ENCODE measurements around the gene COL13A1.

The COL13A1 gene

GRCh38 chr10:69845574-69846292, 44.0 kb downstream of the COL13A1 start:
- no peaks in the 10 kb centered on the region for H3K27me3 ChIP-seq (ENCODE audit: control insufficient read depth in 1 of 2, insufficient read depth in 2 of 2, low read length in 2 of 2)
- no peak overlapping the region for H3K27ac ChIP-seq (ENCODE audit: low read length)
- no peaks in the 10 kb centered on the region for H3K36me3 ChIP-seq (ENCODE audit: control insufficient read depth in 2 of 2, insufficient read depth in 2 of 2, low read length in 2 of 2)
- H3K4me3 ChIP-seq (ENCODE audit: low read length in 2 of 2): no peak overlapping the region
- no peaks in the 10 kb centered on the region for H3K9me3 ChIP-seq (ENCODE audit: control insufficient read depth in 2 of 2, low read length in 2 of 2)
- H3K9ac ChIP-seq (ENCODE audit: low read length in 2 of 2): no peak overlapping the region
- H3K4me1 ChIP-seq (ENCODE audit: control insufficient read depth, insufficient read depth, low read length): peaks cover 37% of the 10 kb centered on the region

GRCh38 chr10:69846293-69846921, 44.7 kb downstream of the COL13A1 start:
- H3K4me1 ChIP-seq (ENCODE audit: control insufficient read depth, insufficient read depth, low read length): peaks cover 40% of the 10 kb centered on the region
- no peak overlapping the region for H3K9ac ChIP-seq (ENCODE audit: low read length in 2 of 2)
- H3K36me3 ChIP-seq (ENCODE audit: control insufficient read depth in 2 of 2, insufficient read depth in 2 of 2, low read length in 2 of 2): no peaks in the 10 kb centered on the region
- no peaks in the 10 kb centered on the region for H3K9me3 ChIP-seq (ENCODE audit: control insufficient read depth in 2 of 2, low read length in 2 of 2)
- H3K27ac ChIP-seq (ENCODE audit: low read length): no peak overlapping the region
- H3K27me3 ChIP-seq (ENCODE audit: control insufficient read depth in 1 of 2, insufficient read depth in 2 of 2, low read length in 2 of 2): no peaks in the 10 kb centered on the region
- H3K4me3 ChIP-seq (ENCODE audit: low read length in 2 of 2): no peak overlapping the region

- Histone ChIP-seq H3K27me3 (ENCODE audit: control insufficient read depth in 1 of 2, insufficient read depth in 2 of 2, low read length in 2 of 2) (no peaks in the 10 kb centered on the region), H3K36me3 (ENCODE audit: control insufficient read depth in 2 of 2, insufficient read depth in 2 of 2, low read length in 2 of 2) (no peaks in the 10 kb centered on the region), H3K4me3 (ENCODE audit: low read length in 2 of 2) (no peak overlapping the region), H3K27ac (ENCODE audit: low read length) (no peak overlapping the region), H3K9ac (ENCODE audit: low read length in 2 of 2) (no peak overlapping the region), H3K9me3 (ENCODE audit: control insufficient read depth in 2 of 2, low read length in 2 of 2) (no peaks in the 10 kb centered on the region), H3K4me1 (ENCODE audit: control insufficient read depth, insufficient read depth, low read length) (peaks cover 35% of the 10 kb centered on the region)
Measured at GRCh38 chr10:69847458-69847857, 45.8 kb downstream of the COL13A1 start.

- no peak overlapping the region for H3K9ac ChIP-seq (ENCODE audit: low read length in 2 of 2)
- H3K27ac ChIP-seq (ENCODE audit: low read length): no peak overlapping the region
- no peaks in the 10 kb centered on the region for H3K27me3 ChIP-seq (ENCODE audit: control insufficient read depth in 1 of 2, insufficient read depth in 2 of 2, low read length in 2 of 2)
- H3K36me3 ChIP-seq (ENCODE audit: control insufficient read depth in 2 of 2, insufficient read depth in 2 of 2, low read length in 2 of 2): no peaks in the 10 kb centered on the region
- H3K4me3 ChIP-seq (ENCODE audit: low read length in 2 of 2): no peak overlapping the region
- H3K9me3 ChIP-seq (ENCODE audit: control insufficient read depth in 2 of 2, low read length in 2 of 2): no peaks in the 10 kb centered on the region
- peaks cover 31% of the 10 kb centered on the region for H3K4me1 ChIP-seq (ENCODE audit: control insufficient read depth, insufficient read depth, low read length)
Measured at GRCh38 chr10:69847883-69848282, 46.2 kb downstream of the COL13A1 start.

GRCh38 chr10:69848454-69848853, 46.7 kb downstream of the COL13A1 start:
- Histone ChIP-seq H3K4me1 (ENCODE audit: control insufficient read depth, insufficient read depth, low read length) (peaks cover 27% of the 10 kb centered on the region), H3K9ac (ENCODE audit: low read length in 2 of 2) (no peak overlapping the region), H3K36me3 (ENCODE audit: control insufficient read depth in 2 of 2, insufficient read depth in 2 of 2, low read length in 2 of 2) (no peaks in the 10 kb centered on the region), H3K27me3 (ENCODE audit: control insufficient read depth in 1 of 2, insufficient read depth in 2 of 2, low read length in 2 of 2) (no peaks in the 10 kb centered on the region), H3K9me3 (ENCODE audit: control insufficient read depth in 2 of 2, low read length in 2 of 2) (no peaks in the 10 kb centered on the region), H3K27ac (ENCODE audit: low read length) (no peak overlapping the region), H3K4me3 (ENCODE audit: low read length in 2 of 2) (no peak overlapping the region)

GRCh38 chr10:69849825-69850224, 48.1 kb downstream of the COL13A1 start:
- peaks cover 27% of the 10 kb centered on the region for H3K4me1 ChIP-seq (ENCODE audit: control insufficient read depth, insufficient read depth, low read length)

GRCh38 chr10:69850440-69850839, 48.7 kb downstream of the COL13A1 start:
- H3K4me1 ChIP-seq (ENCODE audit: control insufficient read depth, insufficient read depth, low read length): peaks cover 26% of the 10 kb centered on the region
- no peak overlapping the region for H3K4me3 ChIP-seq (ENCODE audit: low read length in 2 of 2)
- no peaks in the 10 kb centered on the region for H3K36me3 ChIP-seq (ENCODE audit: control insufficient read depth in 2 of 2, insufficient read depth in 2 of 2, low read length in 2 of 2)
- no peak overlapping the region for H3K9ac ChIP-seq (ENCODE audit: low read length in 2 of 2)
- no peak overlapping the region for H3K27ac ChIP-seq (ENCODE audit: low read length)
- H3K27me3 ChIP-seq (ENCODE audit: control insufficient read depth in 1 of 2, insufficient read depth in 2 of 2, low read length in 2 of 2): no peaks in the 10 kb centered on the region
- H3K9me3 ChIP-seq (ENCODE audit: control insufficient read depth in 2 of 2, low read length in 2 of 2): no peaks in the 10 kb centered on the region

More at GRCh38 chr10:69849825-69850224, 48.1 kb downstream of the COL13A1 start:
- Histone ChIP-seq H3K4me3 (ENCODE audit: low read length in 2 of 2) (no peak overlapping the region), H3K9ac (ENCODE audit: low read length in 2 of 2) (no peak overlapping the region), H3K36me3 (ENCODE audit: control insufficient read depth in 2 of 2, insufficient read depth in 2 of 2, low read length in 2 of 2) (no peaks in the 10 kb centered on the region), H3K27me3 (ENCODE audit: control insufficient read depth in 1 of 2, insufficient read depth in 2 of 2, low read length in 2 of 2) (no peaks in the 10 kb centered on the region), H3K9me3 (ENCODE audit: control insufficient read depth in 2 of 2, low read length in 2 of 2) (no peaks in the 10 kb centered on the region), H3K27ac (ENCODE audit: low read length) (no peak overlapping the region)

GRCh38 chr10:69851306-69851705, 49.6 kb downstream of the COL13A1 start:
- Histone ChIP-seq H3K9ac (ENCODE audit: low read length in 2 of 2) (no peak overlapping the region), H3K4me1 (ENCODE audit: control insufficient read depth, insufficient read depth, low read length) (peaks cover 19% of the 10 kb centered on the region), H3K4me3 (ENCODE audit: low read length in 2 of 2) (no peak overlapping the region), H3K27me3 (ENCODE audit: control insufficient read depth in 1 of 2, insufficient read depth in 2 of 2, low read length in 2 of 2) (no peaks in the 10 kb centered on the region), H3K36me3 (ENCODE audit: control insufficient read depth in 2 of 2, insufficient read depth in 2 of 2, low read length in 2 of 2) (no peaks in the 10 kb centered on the region), H3K27ac (ENCODE audit: low read length) (no peak overlapping the region), H3K9me3 (ENCODE audit: control insufficient read depth in 2 of 2, low read length in 2 of 2) (no peaks in the 10 kb centered on the region)

- Histone ChIP-seq H3K27ac (ENCODE audit: low read length) (no peak overlapping the region), H3K27me3 (ENCODE audit: control insufficient read depth in 1 of 2, insufficient read depth in 2 of 2, low read length in 2 of 2) (no peaks in the 10 kb centered on the region), H3K4me1 (ENCODE audit: control insufficient read depth, insufficient read depth, low read length) (peaks cover 9% of the 10 kb centered on the region), H3K9ac (ENCODE audit: low read length in 2 of 2) (no peak overlapping the region), H3K9me3 (ENCODE audit: control insufficient read depth in 2 of 2, low read length in 2 of 2) (no peaks in the 10 kb centered on the region), H3K4me3 (ENCODE audit: low read length in 2 of 2) (no peak overlapping the region), H3K36me3 (ENCODE audit: control insufficient read depth in 2 of 2, insufficient read depth in 2 of 2, low read length in 2 of 2) (no peaks in the 10 kb centered on the region)
Measured at GRCh38 chr10:69853064-69853463, 51.4 kb downstream of the COL13A1 start.

- Histone ChIP-seq H3K27ac (ENCODE audit: low read length) (no peak overlapping the region), H3K4me3 (ENCODE audit: low read length in 2 of 2) (no peak overlapping the region), H3K36me3 (ENCODE audit: control insufficient read depth in 2 of 2, insufficient read depth in 2 of 2, low read length in 2 of 2) (no peaks in the 10 kb centered on the region), H3K9me3 (ENCODE audit: control insufficient read depth in 2 of 2, low read length in 2 of 2) (no peaks in the 10 kb centered on the region), H3K27me3 (ENCODE audit: control insufficient read depth in 1 of 2, insufficient read depth in 2 of 2, low read length in 2 of 2) (no peaks in the 10 kb centered on the region), H3K9ac (ENCODE audit: low read length in 2 of 2) (no peak overlapping the region), H3K4me1 (ENCODE audit: control insufficient read depth, insufficient read depth, low read length) (peaks cover 3% of the 10 kb centered on the region)
Measured at GRCh38 chr10:69854511-69855345, 53.0 kb downstream of the COL13A1 start.
